ENCODE measurements around the gene PAFAH1B2. TPM values are rescaled to one million over a fixed set of nuclear protein-coding genes. Genes with fewer than 3 reads are reported as not detected.

Gene PAFAH1B2
- total RNA-seq, 1 donor from 2014 or later, result 188 TPM

GRCh38 chr11:117220568-117220967 lies 76.5 kb downstream of the PAFAH1B2 start:
- peak in 1 of 2 donors; percentile 46 for DNase-seq (ENCODE audit: low read depth in 2 of 2)

- no peak for DNase-seq (ENCODE audit: low read depth in 2 of 2)
Measured at GRCh38 chr11:117220999-117221774, 77.1 kb downstream of the PAFAH1B2 start.

- DNase-seq (ENCODE audit: low read depth in 2 of 2), result peak in 1 of 2 donors; percentile 79
Measured at GRCh38 chr11:117221775-117222517, 77.9 kb downstream of the PAFAH1B2 start.

GRCh38 chr11:117222991-117223740 lies 79.1 kb downstream of the PAFAH1B2 start:
- DNase-seq (ENCODE audit: low read depth in 2 of 2), result no peak

- no peak for DNase-seq (ENCODE audit: low read depth in 2 of 2)
Measured at GRCh38 chr11:117223741-117224689, 79.9 kb downstream of the PAFAH1B2 start.

- DNase-seq (ENCODE audit: low read depth in 2 of 2), result no peak
Measured at GRCh38 chr11:117225553-117226170, 81.6 kb downstream of the PAFAH1B2 start.

Other genes starting within 250 kb of the PAFAH1B2 start
- gene SIK3, start 45.9 kb upstream of the PAFAH1B2 start, total RNA-seq, result 6.1 and 6.3 TPM in 2 replicates
- gene SIDT2, start 34.5 kb downstream of the PAFAH1B2 start, total RNA-seq, result 7.2 and 8.9 TPM in 2 replicates
- gene TAGLN, start 55.1 kb downstream of the PAFAH1B2 start, total RNA-seq, result 7.3 and 9.2 TPM in 2 replicates
- 27.0 and 35.1 TPM in 2 replicates for gene PCSK7, start 87.8 kb downstream of the PAFAH1B2 start, total RNA-seq
- 5.2 and 7.1 TPM in 2 replicates for gene RNF214, start 88.4 kb downstream of the PAFAH1B2 start, total RNA-seq
- gene BACE1-AS, start 147.1 kb downstream of the PAFAH1B2 start, total RNA-seq, result 1.4 and 1.5 TPM in 2 replicates
- gene BACE1, start 172.0 kb downstream of the PAFAH1B2 start, total RNA-seq, result 6.3 and 6.8 TPM in 2 replicates
- gene CEP164, start 183.6 kb downstream of the PAFAH1B2 start, total RNA-seq, result 11.9 and 13.3 TPM in 2 replicates